ENCODE results near the gene UNC93B1. TPM values are rescaled to one million over a fixed set of nuclear protein-coding genes. Genes with fewer than 3 reads are reported as not detected.

The UNC93B1 gene
- 1 to 10 TPM; 4.0 to 8.6 (median 5.4) TPM for polyA plus RNA-seq (ENCODE audit: insufficient read length in 10 of 10)
- long read RNA-seq, donor 1, partial matches to known transcripts = 0 of 1 reads
- long read RNA-seq, donor 1, other reads (novel, unspliced or antisense) = 0 of 1 reads
- long read RNA-seq, donor 2, partial matches to known transcripts = 0 of 1 reads
- long read RNA-seq, donor 2, other reads (novel, unspliced or antisense) = 0 of 1 reads
- long read RNA-seq, donor 3 = 0 reads
- long read RNA-seq, donor 4, partial matches to known transcripts = 0 of 2 reads
- long read RNA-seq, donor 4, other reads (novel, unspliced or antisense) = 0 of 2 reads
- long read RNA-seq, donor 5, transcript UNC93B1-201 (11 exons, 2,316 nt) = major isoform, 5 of 5 reads
- long read RNA-seq, donor 5, partial matches to known transcripts = 0 of 5 reads
- long read RNA-seq, donor 5, other reads (novel, unspliced or antisense) = 0 of 5 reads
- long read RNA-seq, donor 6, partial matches to known transcripts = 0 of 3 reads
- long read RNA-seq, donor 6, other reads (novel, unspliced or antisense) = 0 of 3 reads
- long read RNA-seq, donor 7, partial matches to known transcripts = 0 of 2 reads
- long read RNA-seq, donor 7, other reads (novel, unspliced or antisense) = 0 of 2 reads
- long read RNA-seq, donor 8, partial matches to known transcripts = 0 of 2 reads
- long read RNA-seq, donor 8, other reads (novel, unspliced or antisense) = 0 of 2 reads
- long read RNA-seq, donor 9 = 0 reads

GRCh38 chr11:68003846-68004550, at the start of gene UNC93B1:
Gene UNC93B1 (minus strand): TSS chr11:68004097. CDS start chr11:68004043, 54 bp downstream.
- peak; percentile 70 to 88 (median 84) for DNase-seq

DNA sequence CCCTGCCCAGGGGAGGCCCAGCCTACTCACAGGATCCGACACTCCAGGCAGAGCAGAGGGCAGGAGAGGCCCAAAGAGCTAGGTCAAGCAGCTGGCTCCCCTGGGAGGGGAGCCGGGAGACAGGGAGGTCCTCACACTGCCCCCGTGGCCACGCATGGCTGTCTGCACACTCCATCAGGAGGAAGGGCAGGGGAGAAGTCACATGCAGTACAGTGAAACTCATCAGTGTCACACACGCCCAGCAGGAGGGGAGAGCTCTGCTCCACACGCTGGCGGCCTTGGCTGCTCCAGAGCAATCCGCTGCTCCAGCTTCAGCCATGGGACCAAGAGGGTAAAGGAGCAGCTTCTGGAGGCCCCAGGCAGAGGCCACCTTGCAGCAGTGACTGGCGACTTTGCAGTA, 49.2 kb upstream of the UNC93B1 start:
- peak in 1 of 3 donors; percentile 37 for DNase-seq

- DNase-seq = no peak
These were observed 48.4 kb upstream of the UNC93B1 start for GRCh38 chr11:68052137-68052873.

GRCh38 chr11:68051191-68052136, 47.6 kb upstream of the UNC93B1 start:
- peak in 1 of 3 donors; percentile 44 for DNase-seq

GRCh38 chr11:68050371-68050841, 46.5 kb upstream of the UNC93B1 start:
- no peak for DNase-seq

DNA sequence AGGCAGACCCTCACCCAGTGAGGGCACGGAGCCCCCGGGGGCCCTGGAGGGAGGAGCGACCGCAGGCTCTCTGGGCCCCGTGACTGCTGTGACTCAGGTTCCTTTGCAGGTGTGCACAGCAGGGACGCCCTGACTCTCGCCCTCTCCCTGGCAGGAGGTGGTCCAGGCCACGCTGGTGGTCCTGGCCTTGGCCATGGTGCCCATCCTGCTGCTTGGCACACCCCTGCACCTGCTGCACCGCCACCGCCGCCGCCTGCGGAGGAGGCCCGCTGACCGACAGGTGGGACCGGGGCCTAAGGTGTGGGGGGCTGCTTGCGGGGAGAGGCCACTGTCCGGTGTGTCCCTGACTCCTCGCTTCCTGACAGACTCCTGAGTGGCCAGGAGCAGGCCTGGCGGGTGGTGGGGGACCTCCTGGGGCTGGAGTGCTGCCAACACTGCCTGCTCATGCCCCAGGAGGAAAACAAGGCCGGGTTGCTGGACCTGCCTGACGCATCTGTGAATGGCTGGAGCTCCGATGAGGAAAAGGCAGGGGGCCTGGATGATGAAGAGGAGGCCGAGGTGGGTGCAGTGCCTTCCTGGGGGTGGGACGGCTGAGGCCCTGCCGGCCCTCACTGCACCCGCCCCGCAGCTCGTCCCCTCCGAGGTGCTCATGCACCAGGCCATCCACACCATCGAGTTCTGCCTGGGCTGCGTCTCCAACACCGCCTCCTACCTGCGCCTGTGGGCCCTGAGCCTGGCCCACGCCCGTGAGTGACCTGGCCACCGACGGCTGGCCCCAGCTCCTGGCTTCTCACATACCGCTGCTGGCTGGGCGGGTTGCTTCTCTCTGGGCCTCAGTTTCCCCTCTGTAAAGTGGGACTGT, 45.8 kb upstream of the UNC93B1 start:
- no peak for DNase-seq

GRCh38 chr11:68048681-68049508, 45.0 kb upstream of the UNC93B1 start:
- no peak for DNase-seq

GRCh38 chr11:68047437-68048290, 43.8 kb upstream of the UNC93B1 start:
- DNase-seq = no peak

GRCh38 chr11:68044898-68045351, 41.0 kb upstream of the UNC93B1 start:
- no peak for DNase-seq

DNA sequence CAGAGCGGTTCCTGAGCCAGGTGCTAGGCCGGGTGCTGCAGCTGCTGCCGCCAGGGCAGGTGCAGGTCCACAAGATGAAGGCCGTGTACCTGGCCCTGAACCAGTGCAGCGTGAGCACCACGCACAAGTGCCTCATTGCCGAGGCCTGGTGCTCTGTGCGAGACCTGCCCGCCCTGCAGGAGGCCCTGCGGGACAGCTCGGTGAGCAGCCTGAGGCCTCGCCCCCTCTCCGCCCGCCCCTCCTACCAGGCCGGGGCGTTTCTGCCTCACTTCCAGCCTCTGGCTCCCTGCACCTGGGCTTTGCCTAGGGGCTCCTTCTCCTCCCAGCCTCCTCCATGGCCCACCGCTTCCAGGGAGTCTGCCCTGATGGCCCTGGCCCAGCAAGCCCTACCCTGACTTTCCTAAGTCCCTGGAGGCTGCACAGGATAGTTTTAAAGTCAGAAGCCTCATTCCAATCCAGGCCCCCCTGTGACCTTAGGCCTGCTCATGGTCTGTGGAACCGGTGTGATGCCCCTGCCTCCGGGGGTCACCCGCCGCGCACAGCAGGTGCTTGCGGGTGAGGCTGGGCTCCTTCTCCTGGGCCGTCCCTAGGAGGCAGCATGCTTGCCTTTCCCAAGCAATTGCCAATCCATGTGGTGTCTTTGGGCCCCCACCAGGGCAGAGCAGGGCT, 40.4 kb upstream of the UNC93B1 start:
- no peak for DNase-seq

- DNase-seq = peak; percentile 44 to 80 (median 45)
These were observed 39.6 kb upstream of the UNC93B1 start for GRCh38 chr11:68043349-68044144.

DNA sequence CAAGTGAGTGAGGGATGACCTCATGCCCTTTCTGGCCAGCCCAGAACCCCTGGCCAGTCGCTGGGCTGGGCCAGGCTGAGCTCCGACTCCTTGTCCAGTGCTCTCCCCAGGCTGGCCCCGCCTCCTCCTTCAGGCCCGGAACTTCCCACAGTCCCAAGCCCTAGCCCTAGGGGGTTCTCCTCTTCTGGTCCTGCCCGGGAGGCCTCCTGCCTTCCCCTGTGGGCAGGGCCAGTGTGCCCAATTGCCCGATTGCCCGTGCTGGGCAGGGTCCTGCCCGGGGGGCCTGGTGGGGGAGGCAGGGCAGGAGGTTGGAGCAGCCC, 39.1 kb upstream of the UNC93B1 start:
- no peak for DNase-seq

- no peak for DNase-seq
These were observed 38.5 kb upstream of the UNC93B1 start for GRCh38 chr11:68042219-68043028.

DNA sequence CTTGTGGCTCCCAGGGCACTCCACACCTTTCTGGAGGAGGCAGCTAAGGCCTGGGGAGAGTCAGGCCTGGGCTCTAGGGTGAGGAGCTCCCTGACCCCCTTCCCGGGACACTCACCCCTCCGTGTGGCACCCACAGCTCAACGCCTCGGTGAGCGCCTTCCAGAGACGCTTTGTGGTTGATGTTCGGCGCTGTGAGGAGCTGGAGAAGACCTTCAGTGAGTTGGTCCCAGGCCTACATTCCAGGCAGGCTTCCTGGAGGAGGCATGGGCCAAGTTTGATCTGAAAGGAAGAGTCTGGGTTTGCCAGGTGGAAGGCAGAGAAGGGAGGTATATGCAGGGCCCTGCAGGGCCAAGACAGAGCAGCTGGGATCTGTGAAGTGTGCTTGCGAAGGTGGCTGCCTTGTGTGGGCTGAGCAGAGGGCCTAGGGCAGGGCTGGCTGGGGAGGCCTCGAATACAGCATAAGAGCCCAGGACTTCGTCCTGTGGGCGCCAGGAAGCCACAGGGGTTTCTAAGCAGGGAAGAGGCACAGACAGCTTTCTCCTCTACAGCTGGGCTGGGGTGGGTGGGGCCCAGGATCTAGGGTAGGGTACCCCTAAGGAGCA, 37.8 kb upstream of the UNC93B1 start:
- no peak for DNase-seq
